Neural cell (in vitro differentiated cells): ENCODE measurements around the gene ZNF407. TPM values are rescaled to one million over a fixed set of nuclear protein-coding genes. Genes with fewer than 3 reads are reported as not detected.

Source experiments
- H2AFZ ChIP-seq: fragments of 200-600, 300-800 bp; sonication (generic), shearing (Covaris generic); 2 replicates; pipeline ENCODE4 v1.6.0; 2014; ENCODE audit warnings: low read depth, mild to moderate bottlenecking, antibody characterized with exemption, low read length, moderate library complexity
- H3F3A ChIP-seq: fragments of 200-600 bp; shearing (Covaris generic); 2 replicates; pipeline ENCODE4 v1.6.1; 2016; ENCODE audit warnings: mild to moderate bottlenecking, moderate library complexity, mixed read lengths, antibody characterized with exemption, low read length; ENCODE audit not compliant: insufficient read depth, poor library complexity, severe bottlenecking
- H3K27ac ChIP-seq: fragments of 200-600, 300-800 bp; sonication (generic), shearing (Covaris generic); 2 replicates; pipeline ENCODE4 v1.5.1; 2014; ENCODE audit warnings: mild to moderate bottlenecking, low read length, moderate library complexity
- H3K27me3 ChIP-seq: fragments of 300-800, 200-600 bp; sonication (generic), shearing (Covaris generic); 2 replicates; pipeline ENCODE4 v1.6.0; 2014; ENCODE audit warnings: mild to moderate bottlenecking, low read depth, low read length, moderate library complexity; ENCODE audit not compliant: insufficient read depth
- H3K36me3 ChIP-seq: fragments of 300-800, 200-600 bp; sonication (generic), shearing (Covaris generic); 2 replicates; pipeline ENCODE4 v1.5.1; 2014; ENCODE audit warnings: mild to moderate bottlenecking, antibody characterized with exemption, low read length, moderate library complexity; ENCODE audit not compliant: insufficient read depth
- H3K4me2 ChIP-seq: fragments of 300-800, 200-600 bp; sonication (generic), shearing (Covaris generic); 2 replicates; pipeline ENCODE4 v1.6.0; 2014; ENCODE audit warnings: mild to moderate bottlenecking, low read length
- H3K4me3 ChIP-seq: fragments of 300-800, 200-600 bp; sonication (generic), shearing (Covaris generic); 2 replicates; pipeline ENCODE4 v1.5.1; 2014; ENCODE audit warnings: mild to moderate bottlenecking, low read length, moderate library complexity
- H3K79me2 ChIP-seq: fragments of 200-600 bp; shearing (Covaris generic); replicated peaks from 2 replicates; pipeline ENCODE4 v1.6.0; 2014; ENCODE audit warnings: mild to moderate bottlenecking, low read length, moderate library complexity; ENCODE audit not compliant: insufficient read depth
- H3K9ac ChIP-seq: fragments of 300-800, 200-600 bp; sonication (generic), shearing (Covaris generic); 2 replicates; pipeline ENCODE4 v1.6.1; 2016; ENCODE audit warnings: mild to moderate bottlenecking, low read length, mixed read lengths
- H3K9me2 ChIP-seq: fragments of 200-600 bp; shearing (Covaris generic); 2 replicates; pipeline ENCODE4 v1.6.1; 2016; ENCODE audit warnings: mild to moderate bottlenecking, low read length, mixed read lengths; ENCODE audit not compliant: insufficient read depth
- H3K9me3 ChIP-seq: fragments of 200-600, 300-800 bp; sonication (generic), shearing (Covaris generic); 2 replicates; pipeline ENCODE4 v1.6.1; 2016; ENCODE audit warnings: mild to moderate bottlenecking, mixed run types, low read length, moderate library complexity, mixed read lengths
- H4K20me1 ChIP-seq: fragments of 200-600 bp; shearing (Covaris generic); 2 replicates; pipeline ENCODE4 v1.6.1; 2016; ENCODE audit warnings: mild to moderate bottlenecking, mixed run types; ENCODE audit not compliant: insufficient read depth
- CTCF ChIP-seq: fragments of 450-650 bp; IDR thresholded peaks from 2 replicates; pipeline ENCODE4 v1.5.1; 2014; ENCODE audit warnings: antibody characterized with exemption, mild to moderate bottlenecking, moderate library complexity; ENCODE audit not compliant: poor library complexity, severe bottlenecking
- EP300 ChIP-seq: fragments of 450-650 bp; conservative IDR thresholded peaks from 2 replicates; pipeline ENCODE4 v1.6.1; 2014; ENCODE audit warnings: antibody characterized with exemption, mild to moderate bottlenecking, moderate library complexity; ENCODE audit not compliant: poor library complexity, severe bottlenecking
- EZH2 ChIP-seq: fragments of 200-600, 300-800 bp; shearing (Covaris generic), sonication (generic); IDR thresholded peaks from 2 replicates; pipeline ENCODE4 v1.6.1; 2014; ENCODE audit warnings: antibody characterized with exemption, low read length, borderline replicate concordance, mild to moderate bottlenecking; ENCODE audit not compliant: insufficient read depth, poor library complexity, severe bottlenecking
- MXI1 ChIP-seq: fragments of 450-650 bp; conservative IDR thresholded peaks from 2 replicates; pipeline ENCODE4 v1.6.1; 2014; ENCODE audit warnings: antibody characterized with exemption, mild to moderate bottlenecking; ENCODE audit not compliant: poor library complexity, severe bottlenecking
- POLR2AphosphoS5 ChIP-seq: IDR thresholded peaks from 2 replicates; pipeline ENCODE4 v1.6.1; 2012
- RAD21 ChIP-seq: fragments of 450-650 bp; conservative IDR thresholded peaks from 2 replicates; pipeline ENCODE4 v1.6.1; 2014; ENCODE audit warnings: antibody characterized with exemption, mild to moderate bottlenecking, moderate library complexity
- REST ChIP-seq: IDR thresholded peaks from 2 replicates; pipeline ENCODE4 v1.6.1; 2012; ENCODE audit warnings: borderline replicate concordance
- SMC3 ChIP-seq: fragments of 450-650 bp; conservative IDR thresholded peaks from 2 replicates; pipeline ENCODE4 v1.6.1; 2014; ENCODE audit warnings: antibody characterized with exemption, mild to moderate bottlenecking, moderate library complexity; ENCODE audit not compliant: poor library complexity
- TAF1 ChIP-seq: IDR thresholded peaks from 2 replicates; pipeline ENCODE4 v1.6.1; 2012; ENCODE audit warnings: low read depth
- polyA plus RNA-seq: library from polyadenylated mRNA; depleted of rRNA; stranded (reverse); fragments of >200 nt; gene quantifications from 2 replicates; pipeline ENCODE4 v1.2.3, GENCODE V29; 2014

The ZNF407 gene
- polyA plus RNA-seq, 1 donor from 2014 or later = 2.9 TPM

- no peak overlapping the region for H2AFZ ChIP-seq
- no peaks in the 10 kb centered on the region for H3F3A ChIP-seq
- no peaks in the 10 kb centered on the region for H3K9me2 ChIP-seq
- H3K4me2 ChIP-seq = no peak overlapping the region
- TF ChIP-seq EZH2 (no peak), TAF1 (no peak), MXI1 (no peak), POLR2AphosphoS5 (no peak), REST (no peak), SMC3 (no peak), EP300 (no peak), RAD21 (no peak), CTCF (no peak)
- no peak overlapping the region for H3K4me3 ChIP-seq
- no peaks in the 10 kb centered on the region for H3K9me3 ChIP-seq
- no peaks in the 10 kb centered on the region for H3K79me2 ChIP-seq
- H3K27ac ChIP-seq = no peak overlapping the region
- H3K9ac ChIP-seq = no peak overlapping the region
- H3K36me3 ChIP-seq = no peaks in the 10 kb centered on the region
- no peaks in the 10 kb centered on the region for H4K20me1 ChIP-seq
- no peaks in the 10 kb centered on the region for H3K27me3 ChIP-seq
Observed at GRCh38 chr18:74616494-74616893, 18.8 kb downstream of the ZNF407 start.

- H3K79me2 ChIP-seq = no peaks in the 10 kb centered on the region
- H3K4me3 ChIP-seq = no peak overlapping the region
- no peaks in the 10 kb centered on the region for H3F3A ChIP-seq
- H4K20me1 ChIP-seq = no peaks in the 10 kb centered on the region
- no peak overlapping the region for H3K27ac ChIP-seq
- no peaks in the 10 kb centered on the region for H3K27me3 ChIP-seq
- H3K36me3 ChIP-seq = no peaks in the 10 kb centered on the region
- no peak for TF ChIP-seq RAD21
- no peak for TF ChIP-seq EP300
- TF ChIP-seq EZH2 = no peak
- no peak for TF ChIP-seq POLR2AphosphoS5
- no peak for TF ChIP-seq CTCF
- TF ChIP-seq MXI1 = no peak
- no peak for TF ChIP-seq TAF1
- TF ChIP-seq REST = no peak
- no peak for TF ChIP-seq SMC3
- no peak overlapping the region for H3K4me2 ChIP-seq
- H3K9ac ChIP-seq = no peak overlapping the region
- H2AFZ ChIP-seq = no peak overlapping the region
- no peaks in the 10 kb centered on the region for H3K9me2 ChIP-seq
- H3K9me3 ChIP-seq = no peaks in the 10 kb centered on the region
Observed at GRCh38 chr18:74617486-74617885, 19.8 kb downstream of the ZNF407 start.
